PC-3 (cell line): Measurements from ENCODE around the gene VEGFD. TPM values are rescaled to one million over a fixed set of nuclear protein-coding genes. Genes with fewer than 3 reads are reported as not detected.
A peak's percentile ranks its signal among the peaks of the same experiment; 100 is the strongest.
"Not testable (repeated sequence)": the region's sequence is repeated elsewhere in the genome, so short reads cannot be mapped to it uniquely, and the experiment has no call there.

ENCODE experiments used
- ATAC-seq: fragments of 200-7000 bp; cut with Tn5 transposase; 2 replicates; pipeline ENCODE4 v1.9.1; 2020; ENCODE audit warnings: mild to moderate bottlenecking, moderate library complexity
- BruUV-seq: library from RNA; stranded (reverse); fragments of 400-500 nt; replicated peaks from 2 replicates; lab custom pipeline; 2021; lab: Mats Ljungman, UMichigan
- CTCF ChIA-PET: fragments of 300-600 bp; sonication (Branson Sonifier 250); formaldehyde crosslinking; loops from one replicate; lab custom pipeline; 2022; ENCODE audit warnings: antibody characterized with exemption; lab: Charles Lee
- POLR2A ChIA-PET: fragments of 300-600 bp; sonication (Branson Sonifier 250); formaldehyde crosslinking; loops from one replicate; lab custom pipeline; 2022; ENCODE audit warnings: antibody characterized with exemption; ENCODE audit not compliant: unreplicated experiment; lab: Charles Lee
- DNase-seq: peaks from one replicate; pipeline ENCODE4 v3.0.0-alpha.2; 2015
- H2AFZ ChIP-seq: fragments of 300-600 bp; sonication (generic); 2 replicates; pipeline ENCODE4 v1.6.0; 2016; ENCODE audit warnings: antibody characterized with exemption, low read length
- H3F3A ChIP-seq: fragments of 300-600 bp; sonication (generic); one replicate; pipeline ENCODE4 v1.6.0; 2017; ENCODE audit warnings: antibody characterized with exemption, low read length, control low read depth, mild to moderate bottlenecking; ENCODE audit not compliant: unreplicated experiment
- H3K27ac ChIP-seq: fragments of 300-600 bp; sonication (generic); 2 replicates; pipeline ENCODE4 v1.5.1; 2016; ENCODE audit warnings: mild to moderate bottlenecking, low read length
- H3K27me3 ChIP-seq: fragments of 300-600 bp; sonication (generic); 2 replicates; pipeline ENCODE4 v1.6.1; 2016; ENCODE audit warnings: low read length, mixed read lengths
- H3K36me3 ChIP-seq: fragments of 300-600 bp; sonication (generic); 2 replicates; pipeline ENCODE4 v1.6.1; 2016; ENCODE audit warnings: low read depth, mixed run types, low read length, mixed read lengths
- H3K4me1 ChIP-seq: fragments of 300-600 bp; sonication (generic); 2 replicates; pipeline ENCODE4 v1.5.1; 2016; ENCODE audit warnings: low read length; ENCODE audit not compliant: insufficient read depth
- H3K4me2 ChIP-seq: fragments of 300-600 bp; sonication (generic); 2 replicates; pipeline ENCODE4 v1.6.0; 2016; ENCODE audit warnings: low read length
- H3K4me3 ChIP-seq: fragments of 300-600 bp; sonication (generic); 2 replicates; pipeline ENCODE4 v1.5.1; 2016; ENCODE audit warnings: mild to moderate bottlenecking, low read length, mixed read lengths
- H3K79me2 ChIP-seq: fragments of 300-600 bp; sonication (generic); 2 replicates; pipeline ENCODE4 v1.6.1; 2017; ENCODE audit warnings: low read length, mixed read lengths
- H3K9ac ChIP-seq: fragments of 300-600 bp; sonication (generic); 2 replicates; pipeline ENCODE4 v1.6.0; 2016; ENCODE audit warnings: mild to moderate bottlenecking, low read length
- H3K9me2 ChIP-seq: fragments of 300-600 bp; sonication (generic); replicated peaks from 2 replicates; pipeline ENCODE4 v1.6.1; 2016; ENCODE audit warnings: mixed run types, low read length, mixed read lengths
- H3K9me3 ChIP-seq: fragments of 300-600 bp; sonication (generic); 2 replicates; pipeline ENCODE4 v1.6.1; 2016; ENCODE audit warnings: low read length, mixed read lengths
- H4K20me1 ChIP-seq: fragments of 300-600 bp; sonication (generic); 2 replicates; pipeline ENCODE4 v1.6.1; 2016; ENCODE audit warnings: low read length, mixed read lengths
- CTCF ChIP-seq: fragments of 300-600 bp; sonication (generic); conservative IDR thresholded peaks from 2 replicates; pipeline ENCODE4 v1.5.1; 2017; ENCODE audit warnings: antibody characterized with exemption, low read depth, mild to moderate bottlenecking, low read length
- EZH2 ChIP-seq: fragments of 300-600 bp; sonication (generic); IDR thresholded peaks from one replicate; pipeline ENCODE4 v1.6.1; 2017; ENCODE audit warnings: antibody characterized with exemption, mild to moderate bottlenecking, low read length; ENCODE audit not compliant: unreplicated experiment
- EZH2phosphoT487 ChIP-seq: fragments of 300-600 bp; sonication (generic); IDR thresholded peaks from 2 replicates; pipeline ENCODE4 v1.6.1; 2018; ENCODE audit warnings: mild to moderate bottlenecking, antibody characterized with exemption, low read length, borderline replicate concordance
- intact Hi-C: fragments of 100-400 bp; cut with micrococcal nuclease; formaldehyde crosslinking; loops from 2 replicates; pipeline ENCODE4 v1.9.0; 2023
- total RNA-seq: library from RNA; depleted of rRNA; stranded (reverse); fragments of >200 nt; gene quantifications from 2 replicates; pipeline ENCODE4 v1.2.3, GENCODE V29; 2014

The VEGFD gene
- total RNA-seq, 1 experiment from 2014 or later, result not detected

- intact Hi-C loops, result no loop called here
- ATAC-seq, result no peak
Measured at GRCh38 chrX:15311119-15311518, 73.1 kb downstream of the VEGFD start.

GRCh38 chrX:15310117-15310516 is 74.1 kb downstream of the VEGFD start:
- no peaks in the 10 kb centered on the region for H3K36me3 ChIP-seq
- H4K20me1 ChIP-seq, result no peaks in the 10 kb centered on the region
- H3K27ac ChIP-seq, result peak overlapping the region; percentile 60
- H3K9me2 ChIP-seq, result no peaks in the 10 kb centered on the region
- ChIA-PET CTCF (interaction anchor here (0.6 kb wide), 1 partner anchor 361 kb away, joined by 11 read pairs; no protein-coding TSS in a partner anchor), POLR2A (no interaction called here)
- no peaks in the 10 kb centered on the region for H3F3A ChIP-seq
- H3K9ac ChIP-seq, result no peak overlapping the region
- H3K27me3 ChIP-seq, result no peaks in the 10 kb centered on the region
- ATAC-seq (peak; percentile 70), DNase-seq (peak; percentile 74)
- no peaks in the 10 kb centered on the region for H3K79me2 ChIP-seq
- H3K9me3 ChIP-seq, result no peaks in the 10 kb centered on the region
- no peak for TF ChIP-seq EZH2
- TF ChIP-seq CTCF, result no peak
- no peak for TF ChIP-seq EZH2phosphoT487
- intact Hi-C loops, result no loop called here
- peaks cover 12% of the 10 kb centered on the region for H3K4me1 ChIP-seq
- H2AFZ ChIP-seq, result 0 out of 2 replicates have a peak overlapping the region, but pooled peaks have one; percentile 27
- BruUV-seq, result no TSS peak
- H3K4me3 ChIP-seq, result no peak overlapping the region
- peak overlapping the region; percentile 26 for H3K4me2 ChIP-seq

More at GRCh38 chrX:15311119-15311518, 73.1 kb downstream of the VEGFD start:
- Histone ChIP-seq H3K4me1 (peaks cover 12% of the 10 kb centered on the region), H3K79me2 (no peaks in the 10 kb centered on the region), H3K27me3 (no peaks in the 10 kb centered on the region), H2AFZ (no peak overlapping the region), H3K9me3 (no peaks in the 10 kb centered on the region), H3K4me2 (no peak overlapping the region), H3F3A (no peaks in the 10 kb centered on the region), H3K9me2 (no peaks in the 10 kb centered on the region), H3K9ac (no peak overlapping the region), H3K4me3 (no peak overlapping the region), H4K20me1 (no peaks in the 10 kb centered on the region), H3K27ac (no peak overlapping the region), H3K36me3 (no peaks in the 10 kb centered on the region)
- BruUV-seq, result no TSS peak
- POLR2A ChIA-PET, result no interaction called here
- CTCF ChIA-PET, result no interaction called here
- no peak for TF ChIP-seq EZH2
- no peak for DNase-seq

GRCh38 chrX:15305899-15306298 is 78.3 kb downstream of the VEGFD start:
- H3K9ac ChIP-seq, BruUV-seq, H3K27ac ChIP-seq, H3K36me3 ChIP-seq, H3K9me3 ChIP-seq, H2AFZ ChIP-seq, H3K4me2 ChIP-seq, DNase-seq, ATAC-seq, H3K27me3 ChIP-seq, H4K20me1 ChIP-seq, H3K9me2 ChIP-seq, intact Hi-C loops, CTCF ChIA-PET, H3F3A ChIP-seq, H3K4me3 ChIP-seq, H3K79me2 ChIP-seq, POLR2A ChIA-PET: not testable (repeated sequence)
- peaks cover 11% of the 10 kb centered on the region for H3K4me1 ChIP-seq

- no peak for ATAC-seq
- Histone ChIP-seq H3K36me3 (no peaks in the 10 kb centered on the region), H3K4me2 (no peak overlapping the region), H3K9ac (no peak overlapping the region), H3K27me3 (no peaks in the 10 kb centered on the region), H3K4me3 (no peak overlapping the region), H3F3A (no peaks in the 10 kb centered on the region), H3K79me2 (no peaks in the 10 kb centered on the region), H2AFZ (no peak overlapping the region), H3K9me3 (no peaks in the 10 kb centered on the region), H3K27ac (no peak overlapping the region), H3K4me1 (no peaks in the 10 kb centered on the region), H3K9me2 (no peaks in the 10 kb centered on the region), H4K20me1 (no peaks in the 10 kb centered on the region)
- ChIA-PET CTCF (no interaction called here), POLR2A (no interaction called here)
- no peak for DNase-seq
- TF ChIP-seq EZH2 (no peak), CTCF (no peak), EZH2phosphoT487 (no peak)
- BruUV-seq, result no TSS peak
- intact Hi-C loops, result loop anchor here (2.0 kb wide), 1 partner anchor 47 kb away; no protein-coding TSS in a partner anchor
Measured at GRCh38 chrX:15301924-15302323, 82.3 kb downstream of the VEGFD start.
